Brain microvascular endothelial cell (primary cell): ENCODE results near the gene CD300LF.

ENCODE experiments used
- DNase-seq: peaks from one replicate; pipeline ENCODE4 v3.0.0-alpha.2; 2020
- H3K27ac ChIP-seq: fragments of 250-450 bp; sonication (Bioruptor Pico); 2 replicates; pipeline ENCODE4 v1.5.1; 2020; ENCODE audit warnings: mild to moderate bottlenecking, moderate library complexity
- H3K27me3 ChIP-seq: fragments of 250-450 bp; sonication (Bioruptor Pico); replicated peaks from 2 replicates; pipeline ENCODE4 v1.5.1; 2020; ENCODE audit warnings: mild to moderate bottlenecking
- H3K36me3 ChIP-seq: fragments of 250-450 bp; sonication (Bioruptor Pico); replicated peaks from 2 replicates; pipeline ENCODE4 v1.5.1; 2020; ENCODE audit warnings: mild to moderate bottlenecking
- H3K4me3 ChIP-seq: 2 replicates; pipeline ENCODE4 v1.5.1; 2011; ENCODE audit warnings: low read depth, mild to moderate bottlenecking, control low read depth, low read length, moderate library complexity
- in situ Hi-C: cut with HindIII; loops from 2 replicates; pipeline ENCODE4 v1.10.0; 2017; ENCODE audit warnings: low sequenced_read_pairs, low pct_ligation_motif_present
- TF ChIP-seq, protein P1 (sequence below): IDR thresholded peaks from 2 replicates; pipeline ENCODE4 v1.5.1; 2011; ENCODE audit warnings: low read depth, mild to moderate bottlenecking, moderate library complexity, low read length, control low read depth, inconsistent platforms; ENCODE audit errors: missing control alignments

CD300LF gene

DNA sequence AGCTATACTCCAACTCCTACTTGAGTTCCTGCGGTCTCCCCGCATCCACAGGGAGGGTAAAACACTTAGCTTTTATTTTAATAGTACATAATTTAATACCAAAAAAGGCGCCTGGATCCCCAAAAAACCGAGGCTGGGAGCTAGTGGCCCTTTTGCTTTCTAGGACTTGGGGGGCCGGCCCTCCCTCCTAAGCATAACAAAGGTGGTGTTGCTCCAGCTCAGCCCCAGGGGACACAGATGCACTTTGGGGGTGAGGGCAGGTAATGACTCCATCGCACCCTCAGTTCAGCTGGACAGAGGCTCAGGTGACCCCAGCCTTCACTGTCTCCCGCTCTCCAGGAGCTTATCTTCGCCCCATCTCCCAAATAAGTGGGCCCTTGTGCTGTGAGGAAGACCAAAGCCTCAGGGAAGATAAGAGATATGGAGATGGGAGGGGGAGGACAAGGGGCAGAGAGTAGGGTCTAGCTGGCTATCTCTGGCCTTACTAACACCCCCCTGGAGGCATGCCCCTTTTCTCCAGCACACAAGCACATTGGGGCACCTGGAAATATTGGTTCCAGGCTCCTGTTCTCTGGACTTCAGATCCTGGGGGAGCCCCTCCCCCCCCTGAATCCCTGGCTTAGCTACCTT, 32.9 kb upstream of the CD300LF start:
- no peak overlapping the region for H3K4me3 ChIP-seq
- no peaks in the 10 kb centered on the region for H3K36me3 ChIP-seq
- TF ChIP-seq, protein P1, sequence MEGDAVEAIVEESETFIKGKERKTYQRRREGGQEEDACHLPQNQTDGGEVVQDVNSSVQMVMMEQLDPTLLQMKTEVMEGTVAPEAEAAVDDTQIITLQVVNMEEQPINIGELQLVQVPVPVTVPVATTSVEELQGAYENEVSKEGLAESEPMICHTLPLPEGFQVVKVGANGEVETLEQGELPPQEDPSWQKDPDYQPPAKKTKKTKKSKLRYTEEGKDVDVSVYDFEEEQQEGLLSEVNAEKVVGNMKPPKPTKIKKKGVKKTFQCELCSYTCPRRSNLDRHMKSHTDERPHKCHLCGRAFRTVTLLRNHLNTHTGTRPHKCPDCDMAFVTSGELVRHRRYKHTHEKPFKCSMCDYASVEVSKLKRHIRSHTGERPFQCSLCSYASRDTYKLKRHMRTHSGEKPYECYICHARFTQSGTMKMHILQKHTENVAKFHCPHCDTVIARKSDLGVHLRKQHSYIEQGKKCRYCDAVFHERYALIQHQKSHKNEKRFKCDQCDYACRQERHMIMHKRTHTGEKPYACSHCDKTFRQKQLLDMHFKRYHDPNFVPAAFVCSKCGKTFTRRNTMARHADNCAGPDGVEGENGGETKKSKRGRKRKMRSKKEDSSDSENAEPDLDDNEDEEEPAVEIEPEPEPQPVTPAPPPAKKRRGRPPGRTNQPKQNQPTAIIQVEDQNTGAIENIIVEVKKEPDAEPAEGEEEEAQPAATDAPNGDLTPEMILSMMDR = no peak
- no peak overlapping the region for H3K27ac ChIP-seq
- no peaks in the 10 kb centered on the region for H3K27me3 ChIP-seq
- in situ Hi-C loops = no loop called here
- DNase-seq = no peak

DNA sequence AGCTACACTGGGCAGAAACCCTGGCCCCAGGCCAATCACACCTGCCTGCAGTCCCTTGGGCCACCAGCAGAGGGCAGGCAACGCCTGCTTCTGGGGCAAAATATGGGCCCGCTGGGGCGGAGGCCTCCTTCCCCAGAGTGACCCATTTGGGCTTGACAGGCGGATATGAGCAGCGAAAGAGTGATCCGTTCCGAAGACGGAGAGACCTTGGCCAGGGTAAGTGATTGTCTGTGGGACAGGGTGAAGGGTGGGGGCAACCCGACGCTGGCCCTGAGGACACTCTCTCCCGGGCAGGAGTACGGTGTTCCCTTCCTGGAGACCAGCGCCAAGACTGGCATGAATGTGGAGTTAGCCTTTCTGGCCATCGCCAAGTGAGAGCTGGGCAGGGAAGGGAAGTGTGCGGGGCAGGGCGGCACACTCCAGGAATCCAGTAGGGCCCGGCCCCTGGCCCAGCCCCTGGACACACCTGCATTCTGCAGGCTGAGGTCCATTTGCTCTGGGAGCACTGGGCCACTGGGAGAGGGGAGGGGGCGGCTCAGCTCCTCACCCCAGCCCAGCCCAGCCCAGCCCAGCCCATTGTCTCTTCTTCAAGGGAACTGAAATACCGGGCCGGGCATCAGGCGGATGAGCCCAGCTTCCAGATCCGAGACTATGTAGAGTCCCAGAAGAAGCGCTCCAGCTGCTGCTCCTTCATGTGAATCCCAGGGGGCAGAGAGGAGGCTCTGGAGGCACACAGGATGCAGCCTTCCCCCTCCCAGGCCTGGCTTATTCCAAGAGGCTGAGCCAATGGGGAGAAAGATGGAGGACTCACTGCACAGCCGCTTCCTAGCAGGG, 32.2 kb upstream of the CD300LF start:
- H3K4me3 ChIP-seq = no peak overlapping the region
- in situ Hi-C loops = no loop called here
- DNase-seq = peak; percentile 66
- H3K27me3 ChIP-seq = no peaks in the 10 kb centered on the region
- TF ChIP-seq, protein P1 = peak; percentile 100
- H3K36me3 ChIP-seq = no peaks in the 10 kb centered on the region
- no peak overlapping the region for H3K27ac ChIP-seq

DNA sequence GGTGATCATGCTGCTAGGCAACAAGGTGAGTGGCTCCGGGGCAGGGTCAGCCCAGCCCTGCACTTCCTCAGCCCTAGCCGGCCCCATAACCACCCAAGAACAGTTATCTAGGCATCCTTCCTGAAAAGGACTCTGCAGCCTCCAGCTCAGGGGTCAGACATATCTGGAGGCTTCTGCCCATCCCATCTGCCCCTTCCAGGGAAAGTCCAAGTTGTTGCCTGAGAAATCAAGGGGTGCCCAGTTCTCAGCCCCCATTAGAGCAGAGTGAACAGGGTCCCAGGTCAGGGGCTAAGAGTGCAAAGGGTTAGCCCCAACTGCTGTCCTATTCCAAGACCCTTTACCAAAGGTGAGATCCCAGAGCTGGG, 31.6 kb upstream of the CD300LF start:
- no peak for DNase-seq
- TF ChIP-seq, protein P1 = no peak
- H3K27ac ChIP-seq = no peak overlapping the region
- no peak overlapping the region for H3K4me3 ChIP-seq
- no peaks in the 10 kb centered on the region for H3K36me3 ChIP-seq
- in situ Hi-C loops = no loop called here
- H3K27me3 ChIP-seq = no peaks in the 10 kb centered on the region

DNA sequence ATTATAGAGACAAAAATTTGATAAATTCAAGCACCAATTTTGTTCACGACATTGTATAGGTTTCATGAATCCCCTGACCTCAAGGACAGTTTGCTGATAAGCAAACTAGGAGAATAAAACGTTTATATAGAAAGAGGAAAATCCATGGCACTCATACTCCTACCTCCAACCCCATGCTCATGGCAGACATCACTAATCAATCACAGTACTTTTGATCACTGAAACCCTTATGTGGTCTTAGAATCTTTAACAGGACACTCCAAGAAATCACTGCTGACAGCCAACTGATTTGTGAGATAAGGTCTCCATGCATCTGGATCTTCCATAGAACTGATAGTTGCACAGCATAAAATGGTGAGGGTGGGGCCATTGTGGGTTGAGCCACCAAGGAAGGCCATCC, 31.0 kb upstream of the CD300LF start:
- TF ChIP-seq, protein P1 = no peak
- in situ Hi-C loops = no loop called here
- DNase-seq = no peak
- no peaks in the 10 kb centered on the region for H3K27me3 ChIP-seq
- no peaks in the 10 kb centered on the region for H3K36me3 ChIP-seq
- H3K4me3 ChIP-seq = no peak overlapping the region
- H3K27ac ChIP-seq = no peak overlapping the region

DNA sequence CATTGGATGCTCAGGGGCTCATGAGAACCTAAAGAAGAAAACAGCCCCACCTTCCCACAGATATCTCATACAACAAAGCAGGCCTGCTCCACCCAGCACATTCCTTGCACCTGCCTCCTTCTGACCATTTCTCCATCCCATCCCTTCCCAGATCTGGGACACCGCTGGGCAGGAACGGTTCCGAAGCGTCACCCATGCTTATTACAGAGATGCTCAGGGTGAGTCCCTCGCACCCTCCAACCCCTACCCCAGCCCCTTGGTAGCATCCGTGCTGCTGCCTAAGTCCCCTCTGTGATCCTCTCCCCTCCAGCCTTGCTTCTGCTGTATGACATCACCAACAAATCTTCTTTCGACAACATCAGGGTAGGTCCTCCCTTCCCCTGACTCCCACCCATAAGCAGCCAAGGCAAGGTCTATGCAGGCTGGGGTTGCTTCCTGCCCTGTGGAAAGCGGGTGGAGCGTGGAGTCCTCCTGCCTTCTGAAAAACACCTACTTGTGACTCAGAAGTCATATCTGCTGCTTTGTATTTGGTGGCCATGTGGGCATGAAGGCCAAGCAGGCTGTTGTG, 30.3 kb upstream of the CD300LF start:
- no peak for DNase-seq
- in situ Hi-C loops = no loop called here
- Histone ChIP-seq H3K36me3 (no peaks in the 10 kb centered on the region), H3K27me3 (peaks cover under 1% of the 10 kb centered on the region), H3K4me3 (no peak overlapping the region), H3K27ac (no peak overlapping the region)
- TF ChIP-seq, protein P1 = no peak

DNA sequence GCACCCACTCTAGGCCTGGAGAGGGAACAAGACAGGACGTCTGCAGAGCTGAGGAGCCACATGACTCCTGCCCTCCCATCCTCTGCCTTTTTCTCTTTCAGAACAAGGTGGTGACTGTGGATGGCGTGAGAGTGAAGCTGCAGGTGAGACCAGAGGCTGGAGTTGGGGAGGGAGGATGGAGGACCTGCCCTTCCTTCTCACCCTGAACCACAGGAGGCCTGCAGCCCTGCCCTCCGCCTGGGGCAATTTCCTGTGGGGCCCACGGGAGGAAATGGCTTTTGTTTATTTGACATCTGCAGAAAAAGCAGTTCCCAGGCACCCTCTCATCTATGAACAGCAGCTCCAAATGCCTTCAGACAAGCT, 29.4 kb upstream of the CD300LF start:
- H3K4me3 ChIP-seq = no peak overlapping the region
- TF ChIP-seq, protein P1 = no peak
- H3K27ac ChIP-seq = no peak overlapping the region
- in situ Hi-C loops = no loop called here
- no peak for DNase-seq
- no peaks in the 10 kb centered on the region for H3K36me3 ChIP-seq
- peaks cover 10% of the 10 kb centered on the region for H3K27me3 ChIP-seq
